K562 (cell line): ENCODE results near the gene RAMP2. TPM values are rescaled to one million over a fixed set of nuclear protein-coding genes. Genes with fewer than 3 reads are reported as not detected.

ENCODE experiments used
- CBFA2T2 ChIP-seq: fragments of 450-650 bp; conservative IDR thresholded peaks from 2 replicates; pipeline ENCODE4 v1.6.1; 2017; ENCODE audit warnings: mild to moderate bottlenecking
- ELK1 ChIP-seq: sonication (generic); formaldehyde crosslinking; IDR thresholded peaks from 2 replicates; pipeline ENCODE4 v1.8.1; 2022; ENCODE audit warnings: missing genetic modification reagents
- ELK3 ChIP-seq: fragments of 450-650 bp; formaldehyde crosslinking; IDR thresholded peaks from 2 replicates; pipeline ENCODE4 v1.4.0; 2020; ENCODE audit warnings: mild to moderate bottlenecking
- ETV1 ChIP-seq: fragments of 450-650 bp; conservative IDR thresholded peaks from 2 replicates; pipeline ENCODE4 v1.6.1; 2016; ENCODE audit warnings: missing genetic modification characterization, control low read depth, low read depth, missing compliant biosample characterization
- GTF2E2 ChIP-seq: fragments of 200-800 bp; sonication (Bioruptor generic); IDR thresholded peaks from 2 replicates; pipeline ENCODE4 v1.6.1; 2016; ENCODE audit warnings: missing genetic modification characterization, missing compliant biosample characterization
- MAFG ChIP-seq: fragments of 450-650 bp; conservative IDR thresholded peaks from 2 replicates; pipeline ENCODE4 v1.6.1; 2016; ENCODE audit warnings: missing genetic modification characterization, missing compliant biosample characterization
- NR3C1 ChIP-seq: sonication (generic); formaldehyde crosslinking; IDR thresholded peaks from 2 replicates; pipeline ENCODE4 v1.8.1; 2022; ENCODE audit warnings: missing genetic modification reagents
- PRMT5 ChIP-seq: sonication (generic); formaldehyde crosslinking; IDR thresholded peaks from 2 replicates; pipeline ENCODE4 v1.5.0; 2020; ENCODE audit warnings: missing genetic modification reagents
- RAD21 ChIP-seq, 2 experiments: fragments of 250-450 bp in 1 of 2; fragments of 450-650 bp in 1 of 2; sonication (Bioruptor Pico) in 1 of 2; formaldehyde crosslinking in 1 of 2; IDR thresholded peaks in 1 of 2; conservative IDR thresholded peaks in 1 of 2; 2 replicates each; pipeline versions ENCODE4 v1.4.0 to v1.8.0; 2020 to 2022; ENCODE audit warnings: mild to moderate bottlenecking in 2 of 2, moderate library complexity in 1 of 2
- RREB1 ChIP-seq: fragments of 250-450 bp; sonication (Bioruptor Pico); IDR thresholded peaks from 2 replicates; pipeline ENCODE4 v1.4.0; 2020
- SMAD2 ChIP-seq: fragments of 150-350 bp; IDR thresholded peaks from 2 replicates; pipeline ENCODE4 v1.6.1; 2014; ENCODE audit warnings: low read depth, mild to moderate bottlenecking, low read length
- TAF9B ChIP-seq: fragments of 450-650 bp; IDR thresholded peaks from 2 replicates; pipeline ENCODE4 v1.6.1; 2018; ENCODE audit warnings: mild to moderate bottlenecking; ENCODE audit not compliant: partially characterized antibody
- ZC3H11A ChIP-seq: IDR thresholded peaks from 2 replicates; pipeline ENCODE4 v1.6.1; 2012; ENCODE audit warnings: low read depth, low read length, improper control_type of control experiment
- ZC3H4 ChIP-seq: sonication (generic); formaldehyde crosslinking; IDR thresholded peaks from 2 replicates; pipeline ENCODE4 v1.9.0; 2021; ENCODE audit warnings: missing genetic modification reagents, borderline replicate concordance
- ZNF143 ChIP-seq: sonication (generic); formaldehyde crosslinking; IDR thresholded peaks from 2 replicates; pipeline ENCODE4 v1.9.0; 2022; ENCODE audit warnings: mild to moderate bottlenecking, missing genetic modification reagents
- ZNF354B ChIP-seq: fragments of 250-450 bp; sonication (Bioruptor Pico); IDR thresholded peaks from 2 replicates; pipeline ENCODE4 v1.4.0; 2020
- ZNF77 ChIP-seq: fragments of 250-450 bp; sonication (Bioruptor Pico); IDR thresholded peaks from 2 replicates; pipeline ENCODE4 v1.5.0; 2020
- polyA plus RNA-seq, 8 experiments: library from polyadenylated mRNA; depleted of rRNA in 4 of 8; stranded (reverse) in 5 of 8; unstranded in 3 of 8; fragments of >200 nt; fragmentation: Nextera tagmentation in 2 of 8; fragmentation: Illumina TruSeq in 1 of 8; extraction: Ambion mirVana in 2 of 8; extraction: Trizol in 1 of 8; gene quantifications; 2 replicates each; pipeline versions ENCODE4 v1.2.1 to v1.2.3, GENCODE V29; 2011 to 2014; ENCODE audit warnings: inconsistent platforms in 1 of 8, missing spikeins in 1 of 8
- total RNA-seq, 7 experiments: library from RNA; depleted of rRNA in 6 of 7; stranded (reverse); fragments of >200 nt in 6 of 7; fragmentation: Illumina TruSeq in 2 of 7; extraction: Trizol in 2 of 7; gene quantifications; 2 replicates each; pipeline versions ENCODE4 v1.2.1 to v1.2.3, GENCODE V29; 2011 to 2021; ENCODE audit warnings: low replicate concordance in 1 of 7
- TF ChIP-seq, protein P1 (sequence below): sonication (generic); formaldehyde crosslinking; IDR thresholded peaks from 2 replicates; pipeline ENCODE4 v1.5.0; 2020; ENCODE audit warnings: missing genetic modification reagents

Gene RAMP2
- total and polyA plus RNA-seq, 9 of the 15 experiments (the other 6 are each of a cell fraction or from before 2014, with no cell fraction given) = not detected

GRCh38 chr17:42775534-42776098, 14.6 kb downstream of the RAMP2 start (continued):
- no peak for TF ChIP-seq RREB1 (CRISPR knock-in tag)
- no peak for TF ChIP-seq ZNF354B (CRISPR knock-in tag)
- no peak for TF ChIP-seq SMAD2
- TF ChIP-seq RAD21 (CRISPR knock-in tag; conservative IDR thresholded peaks at IDR 0.05 in 1 of 2, IDR thresholded peaks at IDR 0.05 in 1 of 2) = peak in 1 of 2 experiments; percentile 37; a peak in 2 of 4 replicates
- TF ChIP-seq GTF2E2 (tag) = 0 out of 2 replicates have a peak, but pooled peaks have one; percentile 62
- TF ChIP-seq NR3C1 = no peak
- TF ChIP-seq MAFG = no peak
- no peak for TF ChIP-seq ELK3 (CRISPR knock-in tag)
- TF ChIP-seq, protein P1, sequence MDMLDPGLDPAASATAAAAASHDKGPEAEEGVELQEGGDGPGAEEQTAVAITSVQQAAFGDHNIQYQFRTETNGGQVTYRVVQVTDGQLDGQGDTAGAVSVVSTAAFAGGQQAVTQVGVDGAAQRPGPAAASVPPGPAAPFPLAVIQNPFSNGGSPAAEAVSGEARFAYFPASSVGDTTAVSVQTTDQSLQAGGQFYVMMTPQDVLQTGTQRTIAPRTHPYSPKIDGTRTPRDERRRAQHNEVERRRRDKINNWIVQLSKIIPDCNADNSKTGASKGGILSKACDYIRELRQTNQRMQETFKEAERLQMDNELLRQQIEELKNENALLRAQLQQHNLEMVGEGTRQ (CRISPR knock-in tag) = no peak
- TF ChIP-seq CBFA2T2 = peak; percentile 71
- TF ChIP-seq ZC3H11A = no peak
- TF ChIP-seq ZC3H4 (CRISPR knock-in tag) = no peak
- no peak for TF ChIP-seq TAF9B
- no peak for TF ChIP-seq ETV1 (tag)
- no peak for TF ChIP-seq PRMT5 (CRISPR knock-in tag)
- TF ChIP-seq ZNF143 (CRISPR knock-in tag) = no peak
- TF ChIP-seq ZNF77 (CRISPR knock-in tag) = no peak
- no peak for TF ChIP-seq ELK1 (CRISPR knock-in tag)
